ENCODE results near the gene CYTH3. TPM values are rescaled to one million over a fixed set of nuclear protein-coding genes. Genes with fewer than 3 reads are reported as not detected.
"Not testable (repeated sequence)": the region's sequence is repeated elsewhere in the genome, so short reads cannot be mapped to it uniquely, and the experiment has no call there.

CYTH3 gene
- total RNA-seq, 2 donors from 2014 or later, result 31.5 to 35.4 TPM

DNA sequence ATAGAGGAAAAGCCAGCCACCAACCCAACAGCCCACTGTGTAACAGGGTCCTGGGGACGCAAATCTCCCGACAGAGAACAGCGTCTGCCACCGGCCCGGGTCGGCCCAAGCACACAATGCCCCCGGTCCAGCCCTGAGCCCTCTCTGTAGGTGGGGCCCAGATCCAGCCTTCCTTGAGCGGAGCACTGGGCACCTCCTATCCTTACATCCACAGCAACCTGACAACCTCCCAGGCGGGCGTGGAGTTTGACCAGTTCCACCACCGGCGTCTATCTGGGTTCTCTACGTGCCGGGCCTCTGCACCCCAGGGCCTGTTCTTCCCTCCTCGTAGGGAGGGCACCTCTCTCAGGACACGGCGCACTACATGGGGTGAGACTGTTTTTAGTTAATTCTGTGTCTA lies 109.0 kb downstream of the CYTH3 start:
- DNase-seq (ENCODE audit: low spot score), result peak; percentile 51
- intact Hi-C loops (cut with DNase I), result loop anchor here in 1 of 2 donors (10.0 kb wide), 2 partner anchors 101 to 161 kb away; no protein-coding TSS in a partner anchor

DNA sequence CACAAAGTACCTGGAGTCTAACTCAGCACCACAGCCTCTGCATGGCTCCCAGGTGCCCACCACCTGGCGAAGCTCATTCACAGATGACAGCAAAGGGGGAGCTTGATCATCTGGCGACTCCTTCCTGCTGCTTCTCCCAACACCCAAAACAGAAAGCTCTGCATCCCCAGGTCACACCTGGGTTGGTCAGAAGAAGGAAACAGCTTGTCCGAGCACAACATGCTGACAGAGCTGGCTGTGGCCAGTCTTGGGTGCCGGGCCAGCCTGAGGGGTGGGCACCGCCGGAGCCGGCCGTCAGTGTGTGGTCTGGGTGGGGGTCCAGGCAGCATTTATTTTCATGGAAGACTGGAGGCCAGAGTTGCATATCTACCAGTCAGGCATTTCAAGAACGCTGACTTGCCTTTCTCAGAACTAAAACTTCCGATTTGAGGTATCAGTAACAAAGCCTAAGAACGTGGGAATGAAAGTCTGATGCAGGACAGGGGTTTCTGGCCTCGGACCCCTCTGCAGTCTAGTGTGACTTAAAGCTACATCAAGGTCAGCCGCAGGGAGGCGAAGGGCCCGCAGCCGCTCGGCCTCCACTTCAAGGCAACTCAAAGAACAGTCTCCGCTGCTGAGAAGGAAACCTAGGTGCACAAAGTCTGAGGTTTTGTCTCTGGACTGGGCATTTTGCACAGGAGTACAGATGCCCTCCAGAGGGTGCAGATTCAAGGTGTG lies 109.6 kb downstream of the CYTH3 start:
- DNase-seq (ENCODE audit: low spot score), result no peak

DNA sequence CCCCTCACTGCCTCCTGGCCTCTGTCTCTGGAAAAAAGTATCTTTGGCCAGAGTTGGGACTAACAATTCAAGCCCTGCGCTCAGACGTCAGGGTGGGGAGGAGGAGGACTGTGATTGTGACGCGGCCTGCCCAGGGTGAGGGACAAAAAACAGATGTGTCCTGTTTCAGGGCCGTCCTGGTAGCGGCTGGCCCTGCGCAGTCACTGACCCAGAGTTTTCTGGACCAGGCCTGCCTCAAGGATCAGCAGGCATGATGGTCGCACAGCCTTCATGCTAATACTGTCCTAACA lies 110.1 kb downstream of the CYTH3 start:
- intact Hi-C loops (cut with DNase I), result loop anchor here in 1 of 2 donors (10.0 kb wide), 2 partner anchors 103 to 163 kb away; no protein-coding TSS in a partner anchor
- peak; percentile 90 for DNase-seq (ENCODE audit: low spot score)

More for the DNA sequence above, 109.6 kb downstream of the CYTH3 start:
- intact Hi-C loops (cut with DNase I), result loop anchor here in 1 of 2 donors (10.0 kb wide), 2 partner anchors 102 to 162 kb away; no protein-coding TSS in a partner anchor

DNA sequence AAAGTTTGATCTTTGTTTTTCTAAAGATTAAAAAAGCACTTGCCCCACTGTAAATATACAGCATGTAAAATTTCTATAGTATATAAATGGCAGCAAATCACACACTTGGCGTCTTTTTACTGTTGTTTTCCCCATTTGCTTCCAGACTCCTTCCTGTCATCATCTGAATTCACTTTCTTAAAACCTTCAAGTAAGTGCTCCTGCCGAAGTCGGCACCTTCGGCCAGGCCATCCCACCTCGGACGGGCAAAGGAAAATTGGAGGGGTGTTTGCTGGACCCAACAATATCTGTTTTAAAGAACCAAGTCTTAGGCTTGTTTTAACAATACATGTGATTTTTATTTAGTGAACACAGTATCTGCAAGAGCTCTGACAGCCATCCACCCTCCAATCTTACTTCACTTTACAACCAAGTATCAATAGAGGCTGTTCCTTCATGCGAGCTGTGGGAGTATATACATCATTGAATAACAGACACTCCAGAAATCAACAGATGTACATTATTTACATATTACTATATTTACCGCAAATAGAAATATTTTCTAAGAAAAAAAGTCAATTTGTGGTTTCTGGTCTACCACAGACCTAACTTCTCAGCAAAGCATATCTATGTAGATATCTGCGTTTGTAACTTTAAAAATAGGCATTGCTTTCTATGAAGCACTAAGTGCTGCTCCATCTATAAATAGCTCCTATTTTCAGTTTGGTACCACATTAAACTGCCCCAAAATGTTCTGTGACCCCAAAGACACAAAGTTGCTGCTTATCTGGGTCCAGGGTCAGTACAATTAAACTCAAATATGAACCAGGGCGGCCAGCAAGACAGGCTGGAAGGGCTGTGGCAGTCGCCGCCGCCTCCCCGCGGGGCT lies 110.7 kb downstream of the CYTH3 start:
- DNase-seq (ENCODE audit: low spot score), result peak; percentile 45
- intact Hi-C loops (cut with DNase I), result loop anchor here (2.0 to 10.0 kb wide), 3 partner anchors 103 to 163 kb away; no protein-coding TSS in a partner anchor

- intact Hi-C loops (cut with DNase I), result loop anchor here (2.0 to 10.0 kb wide), 3 partner anchors 105 to 165 kb away; no protein-coding TSS in a partner anchor
- DNase-seq (ENCODE audit: low spot score), result peak; percentile 88
These were observed 112.2 kb downstream of the CYTH3 start for GRCh38 chr7:6160191-6160623.

- intact Hi-C loops (cut with DNase I), result loop anchor here (2.0 to 10.0 kb wide), 3 partner anchors 105 to 165 kb away; no protein-coding TSS in a partner anchor
- peak; percentile 80 for DNase-seq (ENCODE audit: low spot score)
These were observed 112.8 kb downstream of the CYTH3 start for GRCh38 chr7:6159524-6160031.

DNA sequence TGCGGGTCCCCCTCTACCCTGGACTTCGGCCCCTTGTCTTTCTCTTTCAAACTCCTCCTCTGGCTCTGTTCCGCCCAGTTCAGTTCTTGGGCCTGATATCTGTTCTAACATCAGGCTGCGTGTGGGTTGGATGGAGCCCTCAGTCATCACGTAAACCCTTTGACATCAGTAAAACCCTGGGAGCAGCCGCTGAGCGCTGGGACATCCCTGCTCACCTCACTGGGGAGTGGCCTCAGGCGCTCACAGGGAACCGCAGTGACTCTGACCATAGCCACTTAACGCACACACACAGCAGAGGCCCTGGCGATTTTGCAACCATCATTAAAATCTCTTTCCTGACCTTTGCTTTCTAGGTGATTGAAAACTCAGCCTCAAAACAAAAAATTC lies 113.3 kb downstream of the CYTH3 start:
- peak; percentile 72 for DNase-seq (ENCODE audit: low spot score)
- intact Hi-C loops (cut with DNase I), result no loop called here

DNA sequence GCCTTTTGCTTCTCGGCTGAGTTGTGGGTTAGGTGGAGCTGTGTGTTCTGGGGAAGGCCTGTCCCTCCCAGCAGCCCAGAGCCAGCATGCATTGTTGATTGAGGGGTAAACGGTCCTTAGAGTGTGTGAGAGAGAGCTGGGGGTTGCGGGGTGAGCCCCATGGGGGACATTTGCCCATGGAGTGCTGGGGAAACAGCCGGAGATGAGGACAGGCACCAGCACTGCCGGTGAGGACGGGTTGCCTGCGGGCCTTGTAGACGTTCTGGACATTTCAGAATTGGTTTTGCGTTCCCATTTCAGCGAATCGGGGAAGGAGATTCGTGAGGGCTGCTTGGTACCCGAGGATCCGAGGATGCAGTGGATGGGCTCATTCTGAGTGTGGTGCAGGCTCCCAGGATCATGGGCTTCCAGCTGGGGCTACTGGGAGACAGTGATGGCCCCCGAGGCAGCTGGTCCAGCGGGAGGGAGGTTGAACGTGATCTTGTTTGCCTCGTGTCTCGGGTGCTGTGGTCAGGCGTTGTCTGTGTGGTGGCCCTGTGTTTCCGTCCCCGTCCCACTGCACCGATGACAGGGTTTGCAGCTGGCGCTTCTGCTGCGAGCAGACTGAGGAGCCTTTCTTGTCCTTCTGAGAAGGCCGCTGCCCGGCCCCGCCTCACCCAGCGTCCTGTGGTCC lies 113.9 kb downstream of the CYTH3 start:
- DNase-seq (ENCODE audit: low spot score), result peak; percentile 71
- intact Hi-C loops (cut with DNase I), result no loop called here

- peak; percentile 78 for DNase-seq (ENCODE audit: low spot score)
- intact Hi-C loops (cut with DNase I), result no loop called here
These were observed 114.6 kb downstream of the CYTH3 start for GRCh38 chr7:6157685-6158423.

GRCh38 chr7:6156734-6157133 lies 115.7 kb downstream of the CYTH3 start:
- no peak for DNase-seq (ENCODE audit: low spot score)

DNA sequence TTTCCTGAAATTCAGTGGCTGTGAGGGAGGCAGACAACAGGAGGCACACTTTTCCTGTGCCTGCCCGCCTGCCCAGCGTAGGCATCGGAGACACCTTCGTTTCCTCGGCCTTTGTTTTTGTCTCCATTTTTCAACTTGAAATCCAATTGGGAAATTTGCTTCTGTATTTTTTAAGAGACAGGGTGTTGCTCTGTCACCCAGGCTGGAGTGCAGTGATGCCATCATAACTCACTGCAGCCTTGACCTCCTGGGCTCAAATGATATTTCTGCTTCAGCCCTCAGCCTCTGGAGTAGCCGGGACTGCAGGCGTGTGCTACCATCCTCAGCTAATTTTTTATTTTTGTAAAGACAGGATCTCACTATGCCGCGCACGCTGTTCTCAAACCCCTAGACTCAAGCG lies 116.8 kb downstream of the CYTH3 start:
- DNase-seq (ENCODE audit: low spot score), result no peak
- intact Hi-C loops (cut with DNase I), result no loop called here

More at GRCh38 chr7:6156734-6157133, 115.7 kb downstream of the CYTH3 start:
- intact Hi-C loops (cut with DNase I), result no loop called here

DNA sequence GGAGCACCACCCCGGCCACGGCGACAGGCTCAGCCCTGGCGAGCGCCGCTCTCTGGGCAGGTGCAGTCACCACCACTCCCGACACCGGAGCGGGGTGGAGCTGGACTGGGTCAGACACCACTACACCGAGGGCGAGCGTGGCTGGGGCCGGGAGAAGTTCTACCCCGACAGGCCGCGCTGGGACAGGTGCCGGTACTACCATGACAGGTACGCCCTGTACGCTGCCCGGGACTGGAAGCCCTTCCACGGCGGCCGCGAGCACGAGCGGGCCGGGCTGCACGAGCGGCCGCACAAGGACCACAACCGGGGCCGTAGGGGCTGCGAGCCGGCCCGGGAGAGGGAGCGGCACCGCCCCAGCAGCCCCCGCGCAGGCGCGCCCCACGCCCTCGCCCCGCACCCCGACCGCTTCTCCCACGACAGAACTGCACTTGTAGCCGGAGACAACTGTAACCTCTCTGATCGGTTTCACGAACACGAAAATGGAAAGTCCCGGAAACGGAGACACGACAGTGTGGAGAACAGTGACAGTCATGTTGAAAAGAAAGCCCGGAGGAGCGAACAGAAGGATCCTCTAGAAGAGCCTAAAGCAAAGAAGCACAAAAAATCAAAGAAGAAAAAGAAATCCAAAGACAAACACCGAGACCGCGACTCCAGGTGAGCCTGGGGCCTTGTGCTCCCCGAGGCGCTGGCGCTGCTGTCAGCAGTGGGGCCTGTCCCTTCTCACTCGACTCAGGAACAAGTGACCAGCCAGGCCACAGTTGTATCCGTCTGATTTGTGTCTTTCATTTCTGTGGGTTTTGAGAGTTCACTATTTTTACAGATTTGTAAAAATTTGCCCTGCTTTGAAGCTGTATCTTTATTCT lies 117.7 kb downstream of the CYTH3 start:
- DNase-seq (ENCODE audit: low spot score), result no peak
- intact Hi-C loops (cut with DNase I), result no loop called here

DNA sequence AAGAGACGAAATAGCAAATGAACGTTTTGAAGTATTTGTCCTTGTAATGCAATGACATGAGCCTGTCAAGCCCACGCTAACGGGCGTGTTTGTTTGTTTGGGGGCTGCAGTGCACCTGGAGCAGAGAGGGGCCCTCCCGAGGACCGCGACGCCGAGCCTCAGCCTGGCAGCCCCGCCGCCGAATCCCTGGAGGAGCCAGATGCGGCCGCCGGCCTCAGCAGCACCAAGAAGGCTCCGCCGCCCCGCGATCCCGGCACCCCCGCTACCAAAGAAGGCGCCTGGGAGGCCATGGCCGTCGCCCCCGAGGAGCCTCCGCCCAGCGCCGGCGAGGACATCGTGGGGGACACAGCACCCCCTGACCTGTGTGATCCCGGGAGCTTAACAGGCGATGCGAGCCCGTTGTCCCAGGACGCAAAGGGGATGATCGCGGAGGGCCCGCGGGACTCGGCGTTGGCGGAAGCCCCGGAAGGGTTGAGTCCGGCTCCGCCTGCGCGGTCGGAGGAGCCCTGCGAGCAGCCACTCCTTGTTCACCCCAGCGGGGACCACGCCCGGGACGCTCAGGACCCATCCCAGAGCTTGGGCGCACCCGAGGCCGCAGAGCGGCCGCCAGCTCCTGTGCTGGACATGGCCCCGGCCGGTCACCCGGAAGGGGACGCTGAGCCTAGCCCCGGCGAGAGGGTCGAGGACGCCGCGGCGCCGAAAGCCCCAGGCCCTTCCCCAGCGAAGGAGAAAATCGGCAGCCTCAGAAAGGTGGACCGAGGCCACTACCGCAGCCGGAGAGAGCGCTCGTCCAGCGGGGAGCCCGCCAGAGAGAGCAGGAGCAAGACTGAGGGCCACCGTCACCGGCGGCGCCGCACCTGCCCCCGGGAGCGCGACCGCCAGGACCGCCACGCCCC lies 118.5 kb downstream of the CYTH3 start:
- peak; percentile 79 for DNase-seq (ENCODE audit: low spot score)
- intact Hi-C loops (cut with DNase I), result no loop called here

DNA sequence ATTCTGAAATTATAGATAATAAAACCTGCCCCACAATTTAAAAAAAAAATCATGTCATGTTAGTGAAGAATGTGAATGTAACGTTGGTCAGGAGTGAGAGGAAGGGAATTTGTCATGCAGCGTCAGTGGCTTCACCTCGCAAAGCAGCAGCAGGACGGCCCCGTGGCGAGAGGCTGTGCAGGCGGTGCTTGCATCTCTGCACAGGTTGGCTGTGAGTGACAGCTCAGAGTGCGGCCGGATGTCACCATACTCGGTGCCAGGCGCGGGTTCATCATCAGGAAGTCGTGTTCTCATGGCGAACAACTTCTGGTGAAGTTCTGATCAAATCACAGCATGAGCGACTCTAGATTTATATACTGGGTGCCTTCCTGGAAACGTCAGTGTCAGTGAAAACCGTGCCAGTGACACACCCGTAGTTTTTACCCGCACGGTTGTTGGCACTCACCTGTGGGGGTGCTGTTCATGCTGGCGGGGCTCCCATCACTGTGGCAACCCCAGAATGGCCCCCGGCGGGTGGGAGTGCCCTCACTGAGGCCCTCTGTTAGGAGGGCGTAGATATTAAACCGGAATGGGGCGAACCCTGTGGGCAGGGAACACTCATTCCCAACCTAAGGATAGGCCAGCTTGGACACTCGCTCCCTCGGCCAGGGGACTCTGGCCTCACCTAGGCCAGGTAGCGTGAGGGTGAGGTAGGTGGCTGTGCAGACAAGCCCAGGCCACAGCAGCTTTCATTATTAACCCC lies 120.3 kb downstream of the CYTH3 start:
- intact Hi-C loops (cut with DNase I), result no loop called here
- peak; percentile 61 for DNase-seq (ENCODE audit: low spot score)

- DNase-seq (ENCODE audit: low spot score), result peak; percentile 51
- intact Hi-C loops (cut with DNase I), result not testable (repeated sequence)
These were observed 120.9 kb downstream of the CYTH3 start for GRCh38 chr7:6151527-6151926.

- intact Hi-C loops (cut with DNase I), result no loop called here
These were observed 122.4 kb downstream of the CYTH3 start for GRCh38 chr7:6149996-6150395.

More at GRCh38 chr7:6149996-6150395, 122.4 kb downstream of the CYTH3 start:
- DNase-seq (ENCODE audit: low spot score), result peak; percentile 47

Measured in posterior vena cava (tissue), 2 donors.